GM23338 (cell line): ENCODE measurements around the gene ME3. TPM values are rescaled to one million over a fixed set of nuclear protein-coding genes. Genes with fewer than 3 reads are reported as not detected.

Experiments
- CREB1 ChIP-seq: fragments of 250-450 bp; sonication (Bioruptor Pico); IDR thresholded peaks from 2 replicates; pipeline ENCODE4 v1.5.0; 2020; ENCODE audit warnings: low read depth, mild to moderate bottlenecking, moderate library complexity
- CTCF ChIP-seq, 2 experiments: fragments of 200-600 bp in 1 of 2; sonication (generic) in 1 of 2; conservative IDR thresholded peaks; 2 replicates each; pipeline versions ENCODE4 v1.5.1 to v1.6.1; 2016 to 2017; ENCODE audit warnings: antibody characterized with exemption in 2 of 2, low read depth in 2 of 2, mild to moderate bottlenecking in 2 of 2, moderate library complexity in 1 of 2
- ETS1 ChIP-seq: IDR thresholded peaks from 2 replicates; pipeline ENCODE4 v1.6.1; 2016; ENCODE audit warnings: antibody characterized with exemption
- EZH2 ChIP-seq: fragments of 200-600 bp; sonication (generic); IDR thresholded peaks from one replicate; pipeline ENCODE4 v1.8.0; 2017; ENCODE audit warnings: antibody characterized with exemption, mild to moderate bottlenecking, low read depth; ENCODE audit not compliant: unreplicated experiment
- EZH2phosphoT487 ChIP-seq: fragments of 200-600 bp; sonication (generic); IDR thresholded peaks from one replicate; pipeline ENCODE4 v1.8.1; 2018; ENCODE audit warnings: antibody characterized with exemption; ENCODE audit not compliant: unreplicated experiment
- JUNB ChIP-seq: IDR thresholded peaks from one replicate; pipeline ENCODE4 v1.6.1; 2016; ENCODE audit warnings: antibody characterized with exemption; ENCODE audit not compliant: unreplicated experiment
- STAT1 ChIP-seq: IDR thresholded peaks from one replicate; pipeline ENCODE4 v1.6.1; 2016; ENCODE audit warnings: antibody characterized with exemption; ENCODE audit not compliant: unreplicated experiment
- polyA plus RNA-seq: library from polyadenylated mRNA; unstranded; fragments of >200 nt; fragmentation: Nextera tagmentation; extraction: Ambion mirVana; gene quantifications from 2 replicates; pipeline ENCODE4 v1.2.1, GENCODE V29; 2016
- total RNA-seq: library from RNA; depleted of rRNA; stranded (reverse); fragments of >200 nt; shearing (Covaris generic); gene quantifications from 2 replicates; pipeline ENCODE4 v1.2.3, GENCODE V29; 2014
- TF ChIP-seq, protein P1 (sequence below): fragments of 250-450 bp; sonication (Bioruptor Pico); IDR thresholded peaks from 2 replicates; pipeline ENCODE4 v1.5.0; 2020; ENCODE audit warnings: mild to moderate bottlenecking, moderate library complexity

The ME3 gene
- total and polyA plus RNA-seq, 2 experiments from 2014 or later = 1.3 to 4.0 TPM

GRCh38 chr11:86644291-86644690 is 28.1 kb downstream of the ME3 start (continued):
- TF ChIP-seq, protein P1, sequence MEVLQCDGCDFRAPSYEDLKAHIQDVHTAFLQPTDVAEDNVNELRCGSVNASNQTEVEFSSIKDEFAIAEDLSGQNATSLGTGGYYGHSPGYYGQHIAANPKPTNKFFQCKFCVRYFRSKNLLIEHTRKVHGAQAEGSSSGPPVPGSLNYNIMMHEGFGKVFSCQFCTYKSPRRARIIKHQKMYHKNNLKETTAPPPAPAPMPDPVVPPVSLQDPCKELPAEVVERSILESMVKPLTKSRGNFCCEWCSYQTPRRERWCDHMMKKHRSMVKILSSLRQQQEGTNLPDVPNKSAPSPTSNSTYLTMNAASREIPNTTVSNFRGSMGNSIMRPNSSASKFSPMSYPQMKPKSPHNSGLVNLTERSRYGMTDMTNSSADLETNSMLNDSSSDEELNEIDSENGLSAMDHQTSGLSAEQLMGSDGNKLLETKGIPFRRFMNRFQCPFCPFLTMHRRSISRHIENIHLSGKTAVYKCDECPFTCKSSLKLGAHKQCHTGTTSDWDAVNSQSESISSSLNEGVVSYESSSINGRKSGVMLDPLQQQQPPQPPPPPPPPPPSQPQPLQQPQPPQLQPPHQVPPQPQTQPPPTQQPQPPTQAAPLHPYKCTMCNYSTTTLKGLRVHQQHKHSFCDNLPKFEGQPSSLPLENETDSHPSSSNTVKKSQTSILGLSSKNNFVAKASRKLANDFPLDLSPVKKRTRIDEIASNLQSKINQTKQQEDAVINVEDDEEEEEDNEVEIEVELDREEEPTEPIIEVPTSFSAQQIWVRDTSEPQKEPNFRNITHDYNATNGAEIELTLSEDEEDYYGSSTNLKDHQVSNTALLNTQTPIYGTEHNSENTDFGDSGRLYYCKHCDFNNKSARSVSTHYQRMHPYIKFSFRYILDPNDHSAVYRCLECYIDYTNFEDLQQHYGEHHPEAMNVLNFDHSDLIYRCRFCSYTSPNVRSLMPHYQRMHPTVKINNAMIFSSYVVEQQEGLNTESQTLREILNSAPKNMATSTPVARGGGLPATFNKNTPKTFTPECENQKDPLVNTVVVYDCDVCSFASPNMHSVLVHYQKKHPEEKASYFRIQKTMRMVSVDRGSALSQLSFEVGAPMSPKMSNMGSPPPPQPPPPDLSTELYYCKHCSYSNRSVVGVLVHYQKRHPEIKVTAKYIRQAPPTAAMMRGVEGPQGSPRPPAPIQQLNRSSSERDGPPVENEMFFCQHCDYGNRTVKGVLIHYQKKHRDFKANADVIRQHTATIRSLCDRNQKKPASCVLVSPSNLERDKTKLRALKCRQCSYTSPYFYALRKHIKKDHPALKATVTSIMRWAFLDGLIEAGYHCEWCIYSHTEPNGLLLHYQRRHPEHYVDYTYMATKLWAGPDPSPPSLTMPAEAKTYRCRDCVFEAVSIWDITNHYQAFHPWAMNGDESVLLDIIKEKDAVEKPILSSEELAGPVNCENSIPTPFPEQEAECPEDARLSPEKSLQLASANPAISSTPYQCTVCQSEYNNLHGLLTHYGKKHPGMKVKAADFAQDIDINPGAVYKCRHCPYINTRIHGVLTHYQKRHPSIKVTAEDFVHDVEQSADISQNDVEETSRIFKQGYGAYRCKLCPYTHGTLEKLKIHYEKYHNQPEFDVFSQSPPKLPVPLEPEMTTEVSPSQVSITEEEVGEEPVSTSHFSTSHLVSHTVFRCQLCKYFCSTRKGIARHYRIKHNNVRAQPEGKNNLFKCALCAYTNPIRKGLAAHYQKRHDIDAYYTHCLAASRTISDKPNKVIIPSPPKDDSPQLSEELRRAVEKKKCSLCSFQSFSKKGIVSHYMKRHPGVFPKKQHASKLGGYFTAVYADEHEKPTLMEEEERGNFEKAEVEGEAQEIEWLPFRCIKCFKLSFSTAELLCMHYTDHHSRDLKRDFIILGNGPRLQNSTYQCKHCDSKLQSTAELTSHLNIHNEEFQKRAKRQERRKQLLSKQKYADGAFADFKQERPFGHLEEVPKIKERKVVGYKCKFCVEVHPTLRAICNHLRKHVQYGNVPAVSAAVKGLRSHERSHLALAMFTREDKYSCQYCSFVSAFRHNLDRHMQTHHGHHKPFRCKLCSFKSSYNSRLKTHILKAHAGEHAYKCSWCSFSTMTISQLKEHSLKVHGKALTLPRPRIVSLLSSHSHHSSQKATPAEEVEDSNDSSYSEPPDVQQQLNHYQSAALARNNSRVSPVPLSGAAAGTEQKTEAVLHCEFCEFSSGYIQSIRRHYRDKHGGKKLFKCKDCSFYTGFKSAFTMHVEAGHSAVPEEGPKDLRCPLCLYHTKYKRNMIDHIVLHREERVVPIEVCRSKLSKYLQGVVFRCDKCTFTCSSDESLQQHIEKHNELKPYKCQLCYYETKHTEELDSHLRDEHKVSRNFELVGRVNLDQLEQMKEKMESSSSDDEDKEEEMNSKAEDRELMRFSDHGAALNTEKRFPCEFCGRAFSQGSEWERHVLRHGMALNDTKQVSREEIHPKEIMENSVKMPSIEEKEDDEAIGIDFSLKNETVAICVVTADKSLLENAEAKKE = no peak
- TF ChIP-seq EZH2 (no peak), EZH2phosphoT487 (no peak), CREB1 (no peak), ETS1 (no peak), CTCF (conservative IDR thresholded peaks at IDR 0.05; ENCODE audit: low read depth in 2 of 2) (no peak), STAT1 (no peak), JUNB (no peak)
